HG03558 (cell line): ENCODE data around the gene ABCC2.
"Not testable (repeated sequence)": the region's sequence is repeated elsewhere in the genome, so short reads cannot be mapped to it uniquely, and the experiment has no call there.

Experiments
- ATAC-seq: cut with Tn5 transposase; IDR thresholded peaks from one replicate; pipeline ENCODE4 v1.9.1; 2021; ENCODE audit warnings: moderate number of reproducible peaks; ENCODE audit not compliant: unreplicated experiment; ENCODE audit errors: extremely low read depth

The ABCC2 gene

GRCh38 chr10:99782447-99783286 lies at the start of gene ABCC2:
TSS of gene ABCC2 (plus strand) at chr10:99782640. CDS start at chr10:99782845, 205 bp downstream.
- ATAC-seq = no peak

GRCh38 chr10:99733366-99733765 lies 49.1 kb upstream of the ABCC2 start:
- no peak for ATAC-seq

- ATAC-seq = not testable (repeated sequence)
Observed at GRCh38 chr10:99734111-99734510, 48.3 kb upstream of the ABCC2 start.

- ATAC-seq = no peak
Observed at GRCh38 chr10:99740260-99740659, 42.2 kb upstream of the ABCC2 start.

GRCh38 chr10:99740933-99741559 lies 41.4 kb upstream of the ABCC2 start:
- ATAC-seq = no peak

GRCh38 chr10:99742254-99742653 lies 40.2 kb upstream of the ABCC2 start:
- no peak for ATAC-seq

GRCh38 chr10:99742701-99743100 lies 39.7 kb upstream of the ABCC2 start:
- ATAC-seq = no peak

- no peak for ATAC-seq
Observed at GRCh38 chr10:99743841-99744240, 38.6 kb upstream of the ABCC2 start.

GRCh38 chr10:99746166-99746565 lies 36.3 kb upstream of the ABCC2 start:
- ATAC-seq = not testable (repeated sequence)

GRCh38 chr10:99748823-99749451 lies 33.5 kb upstream of the ABCC2 start:
- no peak for ATAC-seq

- no peak for ATAC-seq
Observed at GRCh38 chr10:99750641-99751040, 31.8 kb upstream of the ABCC2 start.

- no peak for ATAC-seq
Observed at GRCh38 chr10:99754670-99755069, 27.8 kb upstream of the ABCC2 start.

GRCh38 chr10:99756159-99756558 lies 26.3 kb upstream of the ABCC2 start:
- ATAC-seq = no peak

- ATAC-seq = no peak
Observed at GRCh38 chr10:99758211-99758891, 24.1 kb upstream of the ABCC2 start.

GRCh38 chr10:99760321-99760720 lies 22.1 kb upstream of the ABCC2 start:
- no peak for ATAC-seq

- no peak for ATAC-seq
Observed at GRCh38 chr10:99761365-99761764, 21.1 kb upstream of the ABCC2 start.

GRCh38 chr10:99765672-99766301 lies 16.7 kb upstream of the ABCC2 start:
- ATAC-seq = no peak

GRCh38 chr10:99766302-99766681 lies 16.1 kb upstream of the ABCC2 start:
- ATAC-seq = peak; percentile 65

GRCh38 chr10:99767901-99768300 lies 14.5 kb upstream of the ABCC2 start:
- no peak for ATAC-seq

GRCh38 chr10:99768556-99768955 lies 13.9 kb upstream of the ABCC2 start:
- no peak for ATAC-seq
